HCT116 (cell line): Measurements from ENCODE around the gene ELL3.

Experiments used
- EZH2 ChIP-seq: fragments of 200-600 bp; sonication (generic); IDR thresholded peaks from 2 replicates; pipeline ENCODE4 v1.6.1; 2017; ENCODE audit warnings: antibody characterized with exemption, mixed run types
- POLR2A ChIP-seq: IDR thresholded peaks from 2 replicates; pipeline ENCODE4 v1.7.0; 2011; ENCODE audit warnings: borderline replicate concordance; ENCODE audit not compliant: insufficient read depth, insufficient read length; ENCODE audit errors: extremely low read depth
- SRF ChIP-seq: IDR thresholded peaks from 2 replicates; pipeline ENCODE4 v1.6.1; 2012; ENCODE audit warnings: low read depth
- TF ChIP-seq, protein P1 (sequence below), 3 experiments: fragments of 200-600 bp in 1 of 3; sonication (generic) in 1 of 3; IDR thresholded peaks in 2 of 3; conservative IDR thresholded peaks in 1 of 3; 2 replicates each; pipeline ENCODE4 v1.5.1; 2012 to 2017; ENCODE audit warnings: low read depth in 2 of 3, low read length in 2 of 3, antibody characterized with exemption in 1 of 3, borderline replicate concordance in 1 of 3, control low read depth in 1 of 3, mild to moderate bottlenecking in 1 of 3, mixed read lengths in 1 of 3, mixed run types in 1 of 3, moderate library complexity in 1 of 3; ENCODE audit not compliant: insufficient read depth in 1 of 3

DNA sequence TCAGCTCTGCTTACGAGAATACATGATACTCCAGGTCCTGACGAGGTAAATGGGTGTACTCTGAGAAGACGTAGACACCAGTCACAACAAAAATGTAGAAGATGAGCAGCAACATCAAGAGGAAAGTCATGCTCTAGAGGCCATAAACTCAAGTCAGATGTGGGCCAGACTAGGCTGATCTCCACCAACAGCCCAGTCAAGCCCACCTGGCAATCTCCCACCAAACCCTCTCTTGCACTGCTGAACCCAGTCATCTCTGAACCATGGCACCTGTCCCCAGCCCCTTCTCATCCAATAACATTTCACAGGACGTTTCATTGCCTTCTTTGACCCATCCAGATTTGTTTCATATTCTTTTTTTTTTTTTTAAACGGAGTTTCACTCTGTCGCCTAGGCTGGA is 41.4 kb downstream of the ELL3 start:
- TF ChIP-seq EZH2: no peak
- TF ChIP-seq, protein P1, sequence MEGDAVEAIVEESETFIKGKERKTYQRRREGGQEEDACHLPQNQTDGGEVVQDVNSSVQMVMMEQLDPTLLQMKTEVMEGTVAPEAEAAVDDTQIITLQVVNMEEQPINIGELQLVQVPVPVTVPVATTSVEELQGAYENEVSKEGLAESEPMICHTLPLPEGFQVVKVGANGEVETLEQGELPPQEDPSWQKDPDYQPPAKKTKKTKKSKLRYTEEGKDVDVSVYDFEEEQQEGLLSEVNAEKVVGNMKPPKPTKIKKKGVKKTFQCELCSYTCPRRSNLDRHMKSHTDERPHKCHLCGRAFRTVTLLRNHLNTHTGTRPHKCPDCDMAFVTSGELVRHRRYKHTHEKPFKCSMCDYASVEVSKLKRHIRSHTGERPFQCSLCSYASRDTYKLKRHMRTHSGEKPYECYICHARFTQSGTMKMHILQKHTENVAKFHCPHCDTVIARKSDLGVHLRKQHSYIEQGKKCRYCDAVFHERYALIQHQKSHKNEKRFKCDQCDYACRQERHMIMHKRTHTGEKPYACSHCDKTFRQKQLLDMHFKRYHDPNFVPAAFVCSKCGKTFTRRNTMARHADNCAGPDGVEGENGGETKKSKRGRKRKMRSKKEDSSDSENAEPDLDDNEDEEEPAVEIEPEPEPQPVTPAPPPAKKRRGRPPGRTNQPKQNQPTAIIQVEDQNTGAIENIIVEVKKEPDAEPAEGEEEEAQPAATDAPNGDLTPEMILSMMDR (IDR thresholded peaks at IDR 0.05 in 2 of 3, conservative IDR thresholded peaks at IDR 0.05 in 1 of 3; ENCODE audit: borderline replicate concordance in 1 of 3, insufficient read depth in 1 of 3, low read depth in 2 of 3, low read length in 2 of 3): no peak
- TF ChIP-seq POLR2A: no peak
- TF ChIP-seq SRF: no peak
